Activated T-cell treated with anti-CD3 and anti-CD28 coated beads for 1 hour (primary cell): ENCODE measurements around the gene TSHR.
"Not testable (repeated sequence)": the region's sequence is repeated elsewhere in the genome, so short reads cannot be mapped to it uniquely, and the experiment has no call there.

Experiments used
- DNase-seq: peaks from one replicate; pipeline ENCODE4 v3.0.0-alpha.2; 2020; ENCODE audit warnings: low read depth

Gene TSHR

GRCh38 chr14:80996049-80996901 is 40.9 kb downstream of the TSHR start:
- DNase-seq: no peak

- no peak for DNase-seq
Observed at GRCh38 chr14:81001447-81001846, 46.0 kb downstream of the TSHR start.

GRCh38 chr14:81004575-81004974 is 49.2 kb downstream of the TSHR start:
- DNase-seq: no peak

- DNase-seq: no peak
Observed at GRCh38 chr14:81005540-81006228, 50.3 kb downstream of the TSHR start.

GRCh38 chr14:81006266-81006665 is 50.8 kb downstream of the TSHR start:
- DNase-seq: no peak

- no peak for DNase-seq
Observed at GRCh38 chr14:81007131-81007530, 51.7 kb downstream of the TSHR start.

GRCh38 chr14:81009346-81009745 is 53.9 kb downstream of the TSHR start:
- no peak for DNase-seq

GRCh38 chr14:81018251-81018650 is 62.8 kb downstream of the TSHR start:
- no peak for DNase-seq

GRCh38 chr14:81018684-81019083 is 63.3 kb downstream of the TSHR start:
- no peak for DNase-seq

GRCh38 chr14:81019113-81019512 is 63.7 kb downstream of the TSHR start:
- not testable (repeated sequence) for DNase-seq

GRCh38 chr14:81023095-81023710 is 67.8 kb downstream of the TSHR start:
- DNase-seq: no peak

GRCh38 chr14:81028461-81028860 is 73.0 kb downstream of the TSHR start:
- no peak for DNase-seq

GRCh38 chr14:81031488-81031887 is 76.1 kb downstream of the TSHR start:
- no peak for DNase-seq

- no peak for DNase-seq
Observed at GRCh38 chr14:81033698-81034240, 78.3 kb downstream of the TSHR start.

GRCh38 chr14:81042438-81042837 is 87.0 kb downstream of the TSHR start:
- DNase-seq: no peak

- no peak for DNase-seq
Observed at GRCh38 chr14:81051547-81051946, 96.1 kb downstream of the TSHR start.

GRCh38 chr14:81054057-81054456 is 98.6 kb downstream of the TSHR start:
- DNase-seq: not testable (repeated sequence)

GRCh38 chr14:81055971-81056370 is 100.5 kb downstream of the TSHR start:
- DNase-seq: no peak

- DNase-seq: no peak
Observed at GRCh38 chr14:81062380-81062779, 107.0 kb downstream of the TSHR start.

GRCh38 chr14:81062816-81063215 is 107.4 kb downstream of the TSHR start:
- no peak for DNase-seq

- DNase-seq: no peak
Observed at GRCh38 chr14:81066672-81067071, 111.3 kb downstream of the TSHR start.

GRCh38 chr14:81067156-81067555 is 111.7 kb downstream of the TSHR start:
- no peak for DNase-seq
